PC-9 (cell line): ENCODE results near the gene APOC3.

ENCODE experiments used
- CTCF ChIP-seq: fragments of 200-600 bp; sonication (generic); conservative IDR thresholded peaks from 2 replicates; pipeline ENCODE4 v1.6.1; 2017; ENCODE audit warnings: mixed run types, antibody characterized with exemption, mild to moderate bottlenecking, moderate library complexity
- EZH2 ChIP-seq: fragments of 200-600 bp; sonication (generic); IDR thresholded peaks from 2 replicates; pipeline ENCODE4 v1.8.0; 2017; ENCODE audit warnings: antibody characterized with exemption, low read depth

- TF ChIP-seq CTCF (no peak), EZH2 (no peak)
Measured at GRCh38 chr11:116782728-116783127, 47.0 kb upstream of the APOC3 start.
